IMR-90 (cell line): Measurements from ENCODE around the gene TXNDC12. TPM values are rescaled to one million over a fixed set of nuclear protein-coding genes. Genes with fewer than 3 reads are reported as not detected.

Source experiments
- ATAC-seq: fragments of 200-7000 bp; cut with Tn5 transposase; 2 replicates; pipeline ENCODE4 v1.9.1; 2020; ENCODE audit warnings: low read depth, mild to moderate bottlenecking, moderate library complexity
- BruUV-seq: library from RNA; stranded (reverse); fragments of 400-500 nt; replicated peaks from 2 replicates; lab custom pipeline; 2021; lab: Mats Ljungman, UMichigan
- CTCF ChIA-PET: fragments of 300-600 bp; formaldehyde crosslinking; extraction: SDS; loops from one replicate; lab custom pipeline; 2021; ENCODE audit warnings: antibody characterized with exemption; lab: Yijun Ruan, JAX
- POLR2A ChIA-PET: fragments of 300-600 bp; sonication (Branson Sonifier 250); formaldehyde crosslinking; loops from one replicate; lab custom pipeline; 2022; ENCODE audit warnings: antibody characterized with exemption; ENCODE audit not compliant: unreplicated experiment; lab: Charles Lee
- DNase-seq: peaks from one replicate; pipeline ENCODE4 v3.0.0; 2013
- H2AFZ ChIP-seq: replicated peaks from 2 replicates; pipeline ENCODE3; 2013; ENCODE audit warnings: low read length, mild to moderate bottlenecking; ENCODE audit not compliant: poor library complexity
- H2AK5ac ChIP-seq: 2 replicates; pipeline ENCODE4 v1.6.1; 2013; ENCODE audit warnings: low read depth, low read length, inconsistent platforms
- H2AK9ac ChIP-seq: replicated peaks from 2 replicates; pipeline ENCODE3; 2013; ENCODE audit warnings: mild to moderate bottlenecking, low read depth, low read length, moderate library complexity; ENCODE audit not compliant: poor library complexity
- H2BK120ac ChIP-seq: 2 replicates; pipeline ENCODE4 v1.6.1; 2013; ENCODE audit warnings: low read depth, low read length, inconsistent platforms
- H2BK15ac ChIP-seq: 3 replicates; pipeline ENCODE4 v1.6.1; 2013; ENCODE audit warnings: low read depth, low read length, inconsistent platforms
- H2BK20ac ChIP-seq: 2 replicates; pipeline ENCODE4 v1.6.1; 2013; ENCODE audit warnings: low read depth, mild to moderate bottlenecking, inconsistent platforms, low read length, moderate library complexity
- H2BK5ac ChIP-seq: 2 replicates; pipeline ENCODE4 v1.6.1; 2013; ENCODE audit warnings: mild to moderate bottlenecking, low read depth, low read length, inconsistent platforms; ENCODE audit not compliant: poor library complexity, severe bottlenecking
- H3K14ac ChIP-seq: replicated peaks from 2 replicates; pipeline ENCODE4 v1.6.1; 2013; ENCODE audit warnings: low read depth, low read length, inconsistent platforms
- H3K18ac ChIP-seq: 2 replicates; pipeline ENCODE4 v1.6.1; 2013; ENCODE audit warnings: low read depth, low read length, control low read depth
- H3K23ac ChIP-seq: 2 replicates; pipeline ENCODE4 v1.6.1; 2013; ENCODE audit warnings: low read depth, low read length, inconsistent platforms
- H3K27ac ChIP-seq: 2 replicates; pipeline ENCODE4 v1.5.1; 2013; ENCODE audit warnings: mild to moderate bottlenecking, control low read depth, low read length; ENCODE audit not compliant: insufficient read depth
- H3K27me3 ChIP-seq: 2 replicates; pipeline ENCODE4 v1.6.1; 2013; ENCODE audit warnings: low read length; ENCODE audit not compliant: control insufficient read depth, insufficient read depth
- H3K36me3 ChIP-seq: 2 replicates; pipeline ENCODE4 v1.6.1; 2013; ENCODE audit warnings: low read length, mixed read lengths; ENCODE audit not compliant: control insufficient read depth, insufficient read depth
- H3K4ac ChIP-seq: 2 replicates; pipeline ENCODE4 v1.6.1; 2013; ENCODE audit warnings: low read depth, low read length, inconsistent platforms
- H3K4me1 ChIP-seq: 2 replicates; pipeline ENCODE4 v1.6.1; 2013; ENCODE audit warnings: low read length, mixed read lengths; ENCODE audit not compliant: control insufficient read depth, insufficient read depth
- H3K4me2 ChIP-seq: 2 replicates; pipeline ENCODE4 v1.6.1; 2013; ENCODE audit warnings: low read depth, mild to moderate bottlenecking, control low read depth, low read length, moderate library complexity
- H3K4me3 ChIP-seq: 2 replicates; pipeline ENCODE4 v1.5.1; 2013; ENCODE audit warnings: low read depth, mild to moderate bottlenecking, control low read depth, low read length, moderate library complexity; ENCODE audit not compliant: insufficient read depth
- H3K56ac ChIP-seq: 2 replicates; pipeline ENCODE4 v1.6.1; 2013; ENCODE audit warnings: low read length, inconsistent platforms; ENCODE audit not compliant: insufficient read depth; ENCODE audit errors: extremely low read depth
- H3K79me1 ChIP-seq, 2 experiments: 2 replicates each; pipeline ENCODE4 v1.6.1; 2013; ENCODE audit warnings: low read length in 2 of 2, inconsistent platforms in 1 of 2, low read depth in 1 of 2
- H3K9ac ChIP-seq: 2 replicates; pipeline ENCODE4 v1.6.1; 2013; ENCODE audit warnings: low read depth, low read length, control low read depth
- H3K9me1 ChIP-seq: 2 replicates; pipeline ENCODE4 v1.6.1; 2013; ENCODE audit warnings: low read length, inconsistent platforms; ENCODE audit not compliant: insufficient read depth
- H3K9me3 ChIP-seq: 2 replicates; pipeline ENCODE4 v1.6.1; 2013; ENCODE audit warnings: low read length; ENCODE audit not compliant: control insufficient read depth, insufficient read depth
- H4K20me1 ChIP-seq: 2 replicates; pipeline ENCODE4 v1.6.1; 2013; ENCODE audit warnings: low read length, inconsistent platforms; ENCODE audit not compliant: insufficient read depth
- H4K5ac ChIP-seq: 2 replicates; pipeline ENCODE4 v1.6.1; 2013; ENCODE audit warnings: mild to moderate bottlenecking, low read depth, low read length, control low read depth
- H4K8ac ChIP-seq, 2 experiments: 2 replicates each; pipeline ENCODE4 v1.6.1; 2013; ENCODE audit warnings: low read depth in 2 of 2, low read length in 2 of 2, control low read depth in 1 of 2, inconsistent platforms in 1 of 2
- H4K91ac ChIP-seq: 2 replicates; pipeline ENCODE4 v1.6.1; 2013; ENCODE audit warnings: low read depth, low read length, inconsistent platforms; ENCODE audit not compliant: insufficient read depth
- CEBPB ChIP-seq: IDR thresholded peaks from 2 replicates; pipeline ENCODE4 v1.6.1; 2012; ENCODE audit warnings: low read depth, low read length, improper control_type of control experiment
- MAFK ChIP-seq: IDR thresholded peaks from 2 replicates; pipeline ENCODE4 v1.6.1; 2012; ENCODE audit warnings: low read depth, low read length, improper control_type of control experiment
- SMC3 ChIP-seq: fragments of 150-350 bp; IDR thresholded peaks from 2 replicates; pipeline ENCODE4 v1.6.1; 2016; ENCODE audit warnings: low read depth, mild to moderate bottlenecking, antibody characterized with exemption, low read length, moderate library complexity
- WGBS, 2 experiments: methylation state at CpG; one replicate each; pipeline versions ENCODE4 v1.1.5 to v1.1.7; 2013; ENCODE audit warnings: missing lambda C conversion rate in 2 of 2; ENCODE audit not compliant: insufficient read length in 1 of 2; ENCODE audit errors: extremely low coverage in 2 of 2; 5-methylcytosine and 5-hydroxymethylcytosine counted together
- dilution Hi-C: fragments of 300-500 bp; cut with HindIII; formaldehyde crosslinking; loops from one replicate; pipeline ENCODE4 v1.14.3; 2018; ENCODE audit warnings: low sequenced_read_pairs; ENCODE audit not compliant: unreplicated experiment
- in situ Hi-C: fragments of 300-500 bp; cut with MboI; formaldehyde crosslinking; loops from 3 replicates; pipeline ENCODE4 v1.14.3; 2019; ENCODE audit warnings: low sequenced_read_pairs, inconsistent platforms, mixed read lengths
- intact Hi-C: fragments of 100-400 bp; cut with micrococcal nuclease; formaldehyde crosslinking; loops from 2 replicates; pipeline ENCODE4 v1.10.0; 2022
- polyA plus RNA-seq, 3 experiments: library from polyadenylated mRNA; depleted of rRNA; stranded (reverse); fragments of >200 nt; gene quantifications; 2 replicates each; pipeline ENCODE4 v1.2.3, GENCODE V29; 2012; ENCODE audit warnings: low replicate concordance in 1 of 3
- total RNA-seq: library from RNA; depleted of rRNA; stranded (reverse); fragments of >200 nt; gene quantifications from 2 replicates; pipeline ENCODE4 v1.2.3, GENCODE V29; 2012
- TF ChIP-seq, protein P1 (sequence below): conservative IDR thresholded peaks from 2 replicates; pipeline ENCODE4 v1.5.1; 2012; ENCODE audit warnings: mild to moderate bottlenecking, low read depth, low read length, improper control_type of control experiment

The TXNDC12 gene
- total and polyA plus RNA-seq, 2 of the 4 experiments (the other 2 are of a cell fraction), result 24.4 to 29.9 TPM

GRCh38 chr1:52037909-52038308 is 17.1 kb downstream of the TXNDC12 start:
- dilution Hi-C loops (no loop called here), in situ Hi-C loops (no loop called here), intact Hi-C loops (no loop called here)
- DNase-seq (no peak), ATAC-seq (no peak)
- no peak overlapping the region for H3K18ac ChIP-seq
- no peak overlapping the region for H2BK20ac ChIP-seq
- no peak overlapping the region for H3K9ac ChIP-seq
- ChIA-PET POLR2A (no interaction called here), CTCF (interaction anchor here (0.6 kb wide), 1 partner anchor 186 kb away, joined by 4 read pairs; no protein-coding TSS in a partner anchor)
- TF ChIP-seq SMC3, result no peak
- TF ChIP-seq, protein P1, sequence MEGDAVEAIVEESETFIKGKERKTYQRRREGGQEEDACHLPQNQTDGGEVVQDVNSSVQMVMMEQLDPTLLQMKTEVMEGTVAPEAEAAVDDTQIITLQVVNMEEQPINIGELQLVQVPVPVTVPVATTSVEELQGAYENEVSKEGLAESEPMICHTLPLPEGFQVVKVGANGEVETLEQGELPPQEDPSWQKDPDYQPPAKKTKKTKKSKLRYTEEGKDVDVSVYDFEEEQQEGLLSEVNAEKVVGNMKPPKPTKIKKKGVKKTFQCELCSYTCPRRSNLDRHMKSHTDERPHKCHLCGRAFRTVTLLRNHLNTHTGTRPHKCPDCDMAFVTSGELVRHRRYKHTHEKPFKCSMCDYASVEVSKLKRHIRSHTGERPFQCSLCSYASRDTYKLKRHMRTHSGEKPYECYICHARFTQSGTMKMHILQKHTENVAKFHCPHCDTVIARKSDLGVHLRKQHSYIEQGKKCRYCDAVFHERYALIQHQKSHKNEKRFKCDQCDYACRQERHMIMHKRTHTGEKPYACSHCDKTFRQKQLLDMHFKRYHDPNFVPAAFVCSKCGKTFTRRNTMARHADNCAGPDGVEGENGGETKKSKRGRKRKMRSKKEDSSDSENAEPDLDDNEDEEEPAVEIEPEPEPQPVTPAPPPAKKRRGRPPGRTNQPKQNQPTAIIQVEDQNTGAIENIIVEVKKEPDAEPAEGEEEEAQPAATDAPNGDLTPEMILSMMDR, result no peak
- TF ChIP-seq MAFK, result no peak
- no peak for TF ChIP-seq CEBPB
- H2BK15ac ChIP-seq, result no peak overlapping the region
- H4K91ac ChIP-seq, result no peak overlapping the region
- H3K56ac ChIP-seq, result no peak overlapping the region
- H2BK5ac ChIP-seq, result no peak overlapping the region
- H2AFZ ChIP-seq, result no peak overlapping the region
- no peak overlapping the region for H3K4ac ChIP-seq
- peaks cover 13 to 21% of the 10 kb centered on the region in 2 experiments for H3K79me1 ChIP-seq
- peak overlapping the region; percentile 25; the same call in 1 of the 2 replicates for H3K27ac ChIP-seq
- BruUV-seq, result no TSS peak
- H2AK9ac ChIP-seq, result no peak overlapping the region
- H3K9me3 ChIP-seq, result no peaks in the 10 kb centered on the region
- H2AK5ac ChIP-seq, result no peak overlapping the region
- H3K4me1 ChIP-seq, result peaks cover 2% of the 10 kb centered on the region; the same call in 1 of the 2 replicates
- no peak overlapping the region for H4K5ac ChIP-seq
- no peak overlapping the region for H3K4me3 ChIP-seq
- H4K20me1 ChIP-seq, result peaks cover 4% of the 10 kb centered on the region
- H3K27me3 ChIP-seq, result no peaks in the 10 kb centered on the region
- H3K23ac ChIP-seq, result no peak overlapping the region
- no CpG with 5 or more reads among the region's 1 CpG for WGBS, 2 experiments
- H3K36me3 ChIP-seq, result peaks cover 12% of the 10 kb centered on the region
- no peak overlapping the region for H2BK120ac ChIP-seq
- no peak overlapping the region for H3K14ac ChIP-seq
- H4K8ac ChIP-seq, result no peak overlapping the region
- H3K4me2 ChIP-seq, result no peak overlapping the region
- no peaks in the 10 kb centered on the region for H3K9me1 ChIP-seq
